Stimulated activated CD4-positive, alpha-beta T cell treated with anti-CD3 and anti-CD28 coated beads, Interleukin-1b, Interleukin-23, amount 100 ng/mL, for 48 hours (primary cell): ENCODE data around the gene APOBEC3A.
"Not testable (repeated sequence)": the region's sequence is repeated elsewhere in the genome, so short reads cannot be mapped to it uniquely, and the experiment has no call there.

Experiments used
- DNase-seq: peaks from one replicate; pipeline ENCODE4 v3.0.0-alpha.2; 2020

Gene APOBEC3A

GRCh38 chr22:38963291-38963738, 5.9 kb downstream of the APOBEC3A start:
- DNase-seq, result not testable (repeated sequence)

GRCh38 chr22:38963872-38964271, 6.5 kb downstream of the APOBEC3A start:
- no peak for DNase-seq

GRCh38 chr22:38964306-38964705, 6.9 kb downstream of the APOBEC3A start:
- DNase-seq, result no peak

GRCh38 chr22:38964989-38965388, 7.6 kb downstream of the APOBEC3A start:
- DNase-seq, result no peak

DNA sequence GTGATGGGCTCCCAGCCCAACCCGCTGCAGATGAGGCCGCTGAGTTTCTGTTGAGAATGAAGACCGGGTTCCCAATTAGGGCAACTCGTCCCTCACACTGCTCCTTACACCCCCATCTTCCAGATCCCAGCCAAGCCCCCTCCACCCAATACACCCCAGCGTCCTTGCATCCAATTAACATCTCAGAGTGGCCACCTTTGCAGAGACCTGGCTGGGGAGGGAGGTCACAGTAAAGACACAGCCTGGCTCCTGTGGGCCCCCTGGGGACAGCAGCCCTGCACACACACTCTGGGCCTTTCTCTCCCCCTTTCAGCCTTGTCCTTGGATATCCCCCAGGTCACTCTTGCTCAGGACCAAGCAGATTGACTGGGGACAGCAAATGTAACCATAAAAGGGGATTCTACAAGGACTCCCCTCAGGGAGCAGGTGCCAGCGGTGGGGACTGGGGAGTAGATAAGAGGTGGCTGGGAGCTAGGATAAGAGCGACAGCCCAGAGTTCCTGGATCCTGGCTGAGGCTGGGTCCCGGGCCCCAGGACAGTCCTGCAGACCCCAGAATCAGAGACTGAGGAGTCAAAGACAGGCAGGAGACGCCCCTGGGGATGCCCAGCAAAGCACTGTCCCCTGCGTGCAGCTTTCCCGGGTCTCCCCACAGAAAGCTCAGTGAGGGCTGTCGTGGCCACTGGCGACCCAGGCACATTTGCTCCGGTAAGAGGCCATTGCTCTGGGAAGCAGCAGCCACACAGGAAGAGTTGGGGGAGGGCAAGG, 8.4 kb downstream of the APOBEC3A start:
- DNase-seq, result no peak

GRCh38 chr22:38966380-38966702, 8.9 kb downstream of the APOBEC3A start:
- no peak for DNase-seq

- DNase-seq, result no peak
Observed at GRCh38 chr22:38966942-38967341, 9.5 kb downstream of the APOBEC3A start.

GRCh38 chr22:38967451-38968450, 10.3 kb downstream of the APOBEC3A start:
- DNase-seq, result no peak

- no peak for DNase-seq
Observed at GRCh38 chr22:38968801-38969200, 11.4 kb downstream of the APOBEC3A start.

GRCh38 chr22:38970551-38970950, 13.1 kb downstream of the APOBEC3A start:
- DNase-seq, result no peak

- DNase-seq, result no peak
Observed at GRCh38 chr22:38971202-38971601, 13.8 kb downstream of the APOBEC3A start.

DNA sequence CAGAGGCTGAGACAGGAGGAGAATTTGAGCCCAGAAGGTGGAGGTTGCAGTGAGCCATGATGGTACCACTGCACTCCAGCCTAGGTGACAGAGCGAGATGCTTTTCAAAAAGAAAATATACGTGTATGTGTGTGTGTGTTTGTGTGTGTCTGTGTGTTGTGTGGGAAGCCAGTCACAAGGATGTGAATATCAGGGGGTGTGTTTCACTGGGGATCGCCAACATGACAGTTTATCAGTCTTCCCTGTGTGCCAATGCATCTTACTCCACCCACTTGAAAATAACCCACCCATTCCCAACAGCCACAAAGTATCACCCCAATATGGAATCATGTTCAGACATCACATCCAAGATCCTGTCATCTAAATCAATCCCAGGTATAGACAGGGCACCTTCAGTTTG, 14.4 kb downstream of the APOBEC3A start:
- no peak for DNase-seq

DNA sequence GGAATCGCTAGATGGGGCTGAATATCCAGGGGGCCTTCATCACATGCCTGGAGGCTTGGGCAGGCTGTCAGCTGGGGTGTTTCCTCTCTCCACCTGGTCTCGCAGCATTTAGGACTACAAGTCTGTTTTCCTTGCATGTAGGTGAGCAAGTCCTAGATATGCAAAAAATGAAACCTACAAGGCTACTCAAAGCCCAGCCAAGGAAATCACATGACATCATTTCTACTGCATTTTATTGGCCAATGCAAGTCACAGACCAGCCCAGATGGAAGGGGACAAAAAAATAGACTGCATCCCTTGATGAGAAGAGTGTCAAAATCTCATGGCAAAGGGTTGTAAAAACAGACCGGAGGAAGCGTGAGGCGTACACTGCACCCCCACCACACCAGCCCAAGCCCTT, 15.1 kb downstream of the APOBEC3A start:
- no peak for DNase-seq

GRCh38 chr22:38973289-38974169, 16.1 kb downstream of the APOBEC3A start:
- peak; percentile 41 for DNase-seq

DNA sequence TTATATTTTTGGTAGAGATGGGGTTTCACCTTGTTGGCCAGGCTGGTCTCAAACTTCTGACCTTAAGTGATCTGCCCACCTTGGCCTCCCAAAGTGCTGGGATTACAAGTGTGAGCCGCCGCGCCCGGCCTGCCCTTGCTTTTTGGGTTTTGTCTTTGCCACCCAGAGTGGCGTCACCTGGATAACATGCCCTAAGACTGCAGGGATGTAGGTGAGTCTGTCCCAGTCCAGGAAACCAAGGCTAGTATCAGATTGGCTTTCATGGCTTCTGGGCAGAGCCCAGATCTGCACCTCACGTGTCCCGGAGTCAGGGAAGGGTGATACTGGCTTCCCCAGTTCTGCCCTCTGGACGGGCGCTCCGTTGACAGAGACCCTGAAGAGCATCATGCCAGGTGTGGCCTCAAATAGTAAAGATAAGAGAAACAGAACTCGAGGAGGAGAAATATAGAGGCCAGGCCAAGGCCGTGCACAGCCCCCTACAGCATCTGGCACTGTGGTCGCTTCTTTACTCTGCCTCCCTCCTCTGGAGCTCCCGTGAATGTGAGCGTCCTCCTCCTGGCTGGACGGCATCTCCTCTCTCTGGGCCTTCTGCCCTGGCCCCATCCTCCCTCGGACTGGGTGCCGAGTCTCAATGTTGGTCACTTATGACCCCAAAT, 16.9 kb downstream of the APOBEC3A start:
- no peak for DNase-seq

- no peak for DNase-seq
Observed at GRCh38 chr22:38974826-38975175, 17.4 kb downstream of the APOBEC3A start.

GRCh38 chr22:38977289-38977688, 19.9 kb downstream of the APOBEC3A start:
- not testable (repeated sequence) for DNase-seq

DNA sequence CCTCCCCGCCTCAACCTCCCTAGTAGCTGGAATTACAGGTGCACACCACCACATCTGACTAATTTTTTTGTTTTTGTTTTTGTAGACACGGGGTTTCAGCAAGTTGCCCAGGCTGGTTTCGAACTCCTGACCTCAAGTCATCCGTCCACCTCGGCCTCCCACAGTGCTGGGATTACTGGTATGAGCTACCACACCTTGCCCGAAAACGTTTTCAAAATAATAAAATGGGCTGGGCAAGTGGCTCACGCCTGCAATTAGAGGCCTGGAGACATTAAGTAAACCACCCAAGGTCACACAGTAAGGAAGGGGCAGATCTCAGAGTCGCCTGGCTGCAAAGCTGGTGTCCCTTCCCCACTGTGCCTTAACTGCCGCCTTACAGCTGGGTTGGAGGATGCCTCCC, 23.2 kb downstream of the APOBEC3A start:
- DNase-seq, result not testable (repeated sequence)

DNA sequence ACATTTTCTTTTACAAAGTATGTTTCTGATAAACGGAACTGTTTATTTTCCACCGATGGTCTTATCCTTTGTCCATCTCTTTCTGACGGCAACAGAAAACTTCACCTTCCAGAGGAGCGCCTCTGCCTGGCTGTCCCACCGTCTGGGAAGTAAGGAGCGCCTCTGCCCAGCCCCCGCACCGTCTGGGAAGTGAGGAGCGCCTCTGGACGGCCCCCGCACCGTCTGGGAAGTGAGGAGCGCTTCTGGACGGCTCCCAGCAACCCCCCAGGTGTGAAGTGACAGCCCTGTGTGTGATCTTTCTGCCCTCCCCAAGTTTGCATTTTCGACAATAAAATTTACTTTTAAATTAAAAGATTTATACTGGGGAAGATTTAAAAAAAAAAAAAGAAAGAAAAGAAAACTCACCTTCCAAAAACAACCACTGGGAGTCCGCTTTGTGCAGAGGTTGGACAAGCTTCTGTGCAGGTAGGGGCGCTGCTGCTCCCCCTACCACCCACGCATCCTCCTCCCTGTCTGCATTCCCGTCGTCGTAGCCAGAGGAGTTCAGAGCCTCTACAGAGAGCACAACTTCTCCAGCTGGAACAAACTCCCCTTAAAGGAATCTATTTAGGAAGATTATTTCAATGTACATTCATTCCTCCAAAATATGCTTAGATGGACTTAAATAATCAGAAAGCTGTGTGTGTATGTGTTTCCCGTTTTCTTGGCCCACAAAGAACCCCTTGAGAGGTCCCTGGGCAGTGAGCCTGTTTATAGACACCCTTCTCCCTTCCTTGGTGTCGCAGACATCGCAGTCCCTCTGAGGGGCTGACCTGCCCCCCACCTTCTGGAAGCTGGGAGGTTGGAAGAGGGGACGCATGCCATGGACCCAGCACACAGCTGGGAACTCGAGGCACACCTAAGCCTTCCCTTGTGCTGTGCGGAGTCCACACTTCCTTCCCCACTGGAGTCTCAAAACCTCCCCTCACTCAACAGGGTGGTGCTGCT, 23.9 kb downstream of the APOBEC3A start:
- no peak for DNase-seq

DNA sequence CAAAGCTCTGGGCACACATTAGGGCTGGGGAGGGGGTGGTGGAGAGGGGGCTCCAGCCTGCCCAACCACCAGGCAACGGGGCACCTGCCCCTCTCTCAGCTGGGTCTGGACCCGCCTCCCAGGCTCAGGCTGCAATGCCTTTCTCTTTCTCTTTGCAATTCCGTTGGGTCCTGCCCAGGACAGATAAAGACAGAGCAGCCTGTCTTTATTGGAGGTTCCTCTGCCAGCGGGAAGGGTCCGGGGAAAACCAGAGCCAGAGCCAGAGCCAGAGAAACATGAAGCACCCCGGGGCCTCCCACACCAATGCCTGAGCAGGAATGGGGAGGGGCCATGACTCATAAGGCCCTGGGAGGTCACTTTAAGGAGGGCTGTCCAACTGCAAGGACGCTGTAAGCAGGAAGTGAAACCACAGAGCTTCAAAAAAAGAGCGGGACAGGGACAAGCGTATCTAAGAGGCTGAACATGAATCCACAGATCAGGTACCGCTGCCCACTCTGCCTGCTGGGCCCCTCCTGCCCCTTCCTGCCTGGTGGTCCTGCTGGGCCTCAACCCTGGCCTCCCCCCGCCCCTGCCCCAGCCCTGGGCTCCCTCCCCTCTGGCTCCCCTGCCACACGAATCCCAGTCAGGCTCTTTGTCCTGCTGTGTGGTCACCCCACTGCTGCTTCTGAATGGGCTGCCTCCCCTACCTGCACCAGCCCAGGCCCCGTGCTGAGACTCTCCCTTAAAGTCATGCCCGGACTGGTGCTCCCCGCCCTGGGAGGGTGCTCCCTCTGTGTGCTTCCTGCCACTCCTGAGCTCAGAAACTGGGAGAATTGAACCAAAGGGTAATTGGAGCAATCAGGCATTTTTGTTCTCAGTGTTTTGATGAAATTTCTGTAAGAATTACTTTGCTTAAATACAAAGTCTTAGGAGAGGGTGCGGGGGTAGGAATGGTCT, 24.9 kb downstream of the APOBEC3A start, which contains the start of gene APOBEC3B:
Gene APOBEC3B (plus strand): TSS at position 356 of the 936 bp plus-strand sequence. CDS start 107 bp downstream, at position 463.
- peak; percentile 70 for DNase-seq
